COLO829 (cell line): ENCODE data around the gene SELENOK.

Experiments
- DNase-seq: peaks from one replicate; pipeline ENCODE4 v3.0.0; 2012; ENCODE audit warnings: low spot score

The SELENOK gene

DNA sequence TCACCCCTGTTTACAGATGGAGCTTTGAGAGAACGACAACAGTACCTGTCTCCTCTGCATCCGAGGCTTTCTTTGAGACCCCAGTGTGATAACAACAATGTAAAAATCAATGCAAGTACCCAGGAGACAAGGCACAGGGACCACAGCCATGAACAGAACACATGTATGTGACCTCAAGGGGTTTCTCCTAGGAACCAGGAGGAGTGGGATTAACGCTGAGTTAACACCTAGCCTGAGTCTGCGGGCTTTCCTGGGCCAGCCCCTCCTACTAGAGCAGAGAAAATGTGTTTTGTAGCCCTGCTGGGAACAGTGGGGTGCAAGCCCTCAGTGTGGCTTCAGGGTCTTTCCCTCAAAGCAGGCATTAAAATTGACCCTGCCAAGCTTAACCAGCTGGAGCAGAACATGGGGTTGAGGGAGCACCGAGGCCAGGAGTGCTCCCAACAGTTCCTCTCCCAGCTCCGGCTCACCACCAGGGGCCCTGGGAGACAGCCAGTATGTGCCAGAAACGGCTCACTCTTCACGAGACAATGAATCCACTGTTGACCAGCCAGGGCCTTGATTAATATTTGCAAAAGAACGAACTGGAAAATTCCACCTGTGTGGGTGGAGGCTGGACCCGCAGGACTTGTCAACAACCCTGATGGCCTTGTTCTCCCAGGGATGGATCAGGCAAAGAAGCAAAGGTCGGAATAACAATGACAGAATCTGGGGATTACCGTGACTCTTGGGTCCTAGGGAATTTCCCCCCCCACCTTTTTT, 49.0 kb downstream of the SELENOK start:
- peak; percentile 91 for DNase-seq

DNA sequence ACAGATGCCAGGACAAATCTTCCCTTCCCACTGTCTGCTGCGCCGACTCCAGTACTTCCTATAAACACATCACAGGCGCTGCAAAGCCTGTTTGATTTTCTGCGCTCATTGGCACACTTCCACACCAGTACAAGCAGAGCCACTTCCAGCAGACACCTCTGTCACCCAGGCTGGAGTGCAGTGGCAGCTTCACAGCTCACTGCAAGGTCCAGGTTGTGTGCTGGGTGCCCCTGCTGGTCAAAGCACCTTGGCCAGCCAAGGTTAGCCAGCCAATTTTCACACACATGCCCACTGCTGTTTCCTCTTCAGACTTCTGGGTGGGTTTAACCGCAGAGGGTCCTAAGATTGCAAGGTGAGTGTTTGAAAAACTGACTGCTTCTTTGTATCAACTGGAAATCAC, 50.4 kb downstream of the SELENOK start:
- no peak for DNase-seq

DNA sequence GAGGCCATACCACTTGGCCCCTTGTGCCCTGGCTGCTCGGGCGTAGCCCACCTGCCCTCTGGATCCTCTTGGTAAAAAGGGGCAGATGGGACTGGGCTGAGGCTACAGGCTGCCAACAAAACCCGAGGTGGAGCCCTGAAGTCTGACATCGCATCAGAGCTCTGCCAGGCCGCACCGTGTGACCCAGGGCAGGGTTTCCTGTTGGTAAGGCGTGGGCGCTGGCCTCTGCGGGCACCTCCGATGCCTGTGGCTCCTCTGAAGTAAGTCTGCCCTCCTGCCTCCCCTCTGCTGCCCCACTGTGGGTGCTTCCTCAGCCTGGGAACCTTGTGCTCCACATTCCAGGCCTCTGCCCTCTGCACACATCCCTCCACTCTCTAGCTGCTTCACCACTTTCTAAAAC, 54.3 kb downstream of the SELENOK start:
- no peak for DNase-seq

DNA sequence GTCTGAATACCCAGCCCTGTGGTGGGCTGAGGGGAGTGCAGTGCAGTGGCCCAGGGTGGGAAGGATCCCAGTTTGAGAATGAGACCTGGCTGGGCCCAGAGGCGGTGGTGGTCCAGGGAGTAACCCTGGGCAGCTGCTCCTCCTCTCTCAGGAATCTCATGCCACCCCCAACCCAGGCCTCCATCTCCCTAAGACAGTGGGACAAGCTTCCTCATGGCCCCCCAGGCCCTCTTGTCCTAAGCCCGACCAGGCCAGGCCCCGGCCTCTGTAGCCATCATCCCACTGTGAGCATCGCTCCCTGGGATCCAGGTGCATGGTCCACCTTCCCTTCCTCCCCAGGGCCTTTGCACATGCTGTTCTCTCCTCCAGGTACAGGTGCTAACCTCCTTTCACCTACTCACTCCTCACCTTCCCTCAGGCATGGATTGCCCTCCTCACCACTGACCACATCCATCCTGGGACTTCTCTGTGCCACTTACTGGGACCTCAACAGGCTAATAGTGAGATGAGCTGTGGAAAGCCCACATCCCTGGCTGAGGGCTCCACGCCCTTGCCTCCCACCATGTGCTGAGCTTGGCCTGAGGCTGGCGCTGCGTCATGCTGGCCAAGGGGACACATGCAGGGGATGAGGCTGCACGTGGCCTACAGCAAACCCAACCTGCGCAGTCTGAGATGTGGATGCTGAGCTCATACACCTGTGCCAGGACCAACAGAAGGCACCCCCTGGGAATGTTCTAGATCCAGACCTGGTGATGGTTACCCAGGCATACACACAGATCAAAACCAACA, 55.4 kb downstream of the SELENOK start:
- DNase-seq = no peak

DNA sequence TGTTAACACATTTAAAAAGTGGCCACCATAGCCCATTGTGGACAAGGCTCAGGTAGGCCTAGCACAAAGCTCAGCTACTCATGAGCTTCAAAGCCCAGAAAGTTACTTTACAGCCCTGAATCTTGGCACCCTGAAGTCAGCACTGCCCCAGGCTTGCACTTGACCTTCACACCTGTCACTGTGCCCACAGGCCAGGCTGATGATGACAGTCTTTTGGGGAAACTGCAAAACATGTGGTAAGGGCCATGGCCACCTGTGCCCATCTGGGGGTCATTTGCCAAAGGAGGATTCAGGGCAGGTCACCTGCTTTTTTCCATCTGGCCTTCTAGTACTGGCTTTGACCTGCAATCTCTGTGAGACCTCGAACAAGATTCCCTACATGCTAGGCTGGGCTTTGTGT, 56.4 kb downstream of the SELENOK start:
- DNase-seq = no peak

DNA sequence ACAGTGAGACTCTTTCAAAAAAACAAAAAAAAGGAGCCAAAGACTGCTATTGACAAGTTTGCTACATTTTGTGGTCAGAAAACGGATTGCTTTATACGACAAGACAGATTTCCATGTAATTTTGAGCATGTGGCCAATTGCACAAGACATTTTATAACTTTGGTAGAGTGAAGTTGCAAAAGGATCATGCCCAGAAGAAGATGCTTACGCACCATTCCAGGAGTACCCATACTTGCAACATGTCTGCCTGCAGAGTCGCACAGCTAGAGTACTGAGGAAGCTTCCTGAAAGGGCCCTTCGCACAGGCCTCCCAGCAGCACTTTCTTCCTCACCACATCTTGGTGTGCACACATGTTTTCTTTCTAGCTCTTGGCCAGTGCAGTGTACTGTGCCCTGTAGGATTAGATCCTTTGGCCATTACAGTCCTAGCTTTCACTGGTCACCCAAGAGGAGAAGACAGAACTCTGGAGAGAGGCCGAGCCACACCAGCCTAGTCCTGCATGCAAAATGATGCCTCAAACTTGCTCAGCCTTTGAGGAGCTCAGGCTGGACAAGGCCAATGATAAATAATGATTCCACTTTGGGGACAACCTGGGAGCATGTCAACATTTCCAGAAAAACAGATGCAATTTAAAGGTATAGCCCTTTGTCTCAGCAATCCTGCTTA, 57.1 kb downstream of the SELENOK start:
- DNase-seq = no peak
